Stimulated activated CD4-positive, alpha-beta T cell treated with anti-CD3 and anti-CD28 coated beads, Interleukin-4, amount 100 ng/mL, for 1 hour (primary cell): ENCODE data around the gene BTD.
"Not testable (repeated sequence)": the region's sequence is repeated elsewhere in the genome, so short reads cannot be mapped to it uniquely, and the experiment has no call there.

Experiments
- DNase-seq: peaks from one replicate; pipeline ENCODE4 v3.0.0-alpha.2; 2020

Gene BTD

GRCh38 chr3:15601399-15602145, at the start of gene BTD, which contains the start of gene HACL1:
TSS of gene BTD (plus strand) at chr3:15601745. CDS start at chr3:15635440, 33,695 bp downstream.
TSS of gene HACL1 (minus strand) at chr3:15601569. CDS start at chr3:15601463, 106 bp downstream.
- DNase-seq: peak; percentile 99

- DNase-seq: no peak
These were observed 49.6 kb upstream of the BTD start for GRCh38 chr3:15551902-15552301.

- DNase-seq: no peak
These were observed 47.8 kb upstream of the BTD start for GRCh38 chr3:15553749-15554148.

- DNase-seq: no peak
These were observed 45.0 kb upstream of the BTD start for GRCh38 chr3:15556512-15556911.

DNA sequence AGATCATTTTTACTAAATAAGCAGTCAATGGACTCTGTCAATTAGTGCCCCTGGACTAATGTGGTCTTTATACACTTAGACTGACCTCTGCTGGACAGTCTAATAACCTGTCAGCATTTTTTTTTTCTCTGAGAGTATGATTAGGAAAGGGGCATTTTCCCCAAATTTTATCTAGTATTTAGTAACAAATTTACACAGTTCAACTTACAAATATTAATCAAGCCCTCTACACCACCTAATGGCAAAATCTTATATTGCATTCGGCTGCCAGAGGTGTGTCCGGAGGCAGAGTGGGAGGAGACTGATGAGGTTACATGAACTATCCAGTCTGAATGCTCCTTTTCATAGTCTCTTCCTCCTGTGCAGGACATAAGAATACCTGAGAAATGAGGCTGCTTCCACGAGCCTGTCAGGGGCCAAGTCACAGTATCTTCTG, 44.0 kb upstream of the BTD start:
- peak; percentile 24 for DNase-seq

DNA sequence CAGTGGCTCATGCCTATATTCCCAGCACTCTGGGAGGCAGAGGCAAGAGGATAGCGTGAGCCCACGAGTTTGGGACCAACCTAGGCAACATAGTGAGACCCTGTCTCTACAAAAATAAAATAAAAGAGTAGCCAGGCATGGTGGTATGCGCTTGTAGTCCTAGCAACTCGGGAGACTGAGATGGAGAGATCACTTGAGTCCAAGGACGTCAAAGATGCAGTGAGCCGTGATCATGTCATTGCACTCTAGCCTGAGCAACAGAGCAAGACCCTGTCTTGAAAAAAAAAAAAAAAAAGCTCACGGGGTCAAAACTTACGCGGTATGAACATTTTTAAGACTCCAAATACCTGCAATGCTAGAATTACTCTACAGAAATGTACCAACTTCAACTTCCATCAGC, 43.0 kb upstream of the BTD start:
- DNase-seq: no peak

- DNase-seq: no peak
These were observed 39.0 kb upstream of the BTD start for GRCh38 chr3:15562560-15562959.

- DNase-seq: no peak
These were observed 38.4 kb upstream of the BTD start for GRCh38 chr3:15563190-15563589.

DNA sequence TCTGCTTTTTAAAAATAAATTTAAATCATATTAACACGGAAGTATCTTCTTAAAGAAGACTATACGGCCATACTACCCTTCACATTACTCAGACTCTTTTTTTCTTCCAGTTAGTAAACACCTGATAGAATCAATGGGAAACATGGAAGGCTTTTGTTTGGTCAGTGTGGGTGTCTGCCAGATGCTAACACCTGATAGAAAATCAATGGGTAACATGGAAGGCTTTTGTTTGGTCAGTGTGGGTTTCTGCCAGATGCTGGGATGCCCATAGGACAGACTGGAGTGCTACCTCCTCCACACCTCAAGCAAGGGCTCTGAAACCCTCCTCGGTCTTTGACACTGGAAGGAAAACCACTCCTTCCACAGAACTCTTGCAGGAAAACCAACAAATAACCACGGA, 29.4 kb upstream of the BTD start:
- no peak for DNase-seq

GRCh38 chr3:15575446-15575845, 26.1 kb upstream of the BTD start:
- DNase-seq: no peak

- DNase-seq: no peak
These were observed 25.1 kb upstream of the BTD start for GRCh38 chr3:15576475-15576874.

DNA sequence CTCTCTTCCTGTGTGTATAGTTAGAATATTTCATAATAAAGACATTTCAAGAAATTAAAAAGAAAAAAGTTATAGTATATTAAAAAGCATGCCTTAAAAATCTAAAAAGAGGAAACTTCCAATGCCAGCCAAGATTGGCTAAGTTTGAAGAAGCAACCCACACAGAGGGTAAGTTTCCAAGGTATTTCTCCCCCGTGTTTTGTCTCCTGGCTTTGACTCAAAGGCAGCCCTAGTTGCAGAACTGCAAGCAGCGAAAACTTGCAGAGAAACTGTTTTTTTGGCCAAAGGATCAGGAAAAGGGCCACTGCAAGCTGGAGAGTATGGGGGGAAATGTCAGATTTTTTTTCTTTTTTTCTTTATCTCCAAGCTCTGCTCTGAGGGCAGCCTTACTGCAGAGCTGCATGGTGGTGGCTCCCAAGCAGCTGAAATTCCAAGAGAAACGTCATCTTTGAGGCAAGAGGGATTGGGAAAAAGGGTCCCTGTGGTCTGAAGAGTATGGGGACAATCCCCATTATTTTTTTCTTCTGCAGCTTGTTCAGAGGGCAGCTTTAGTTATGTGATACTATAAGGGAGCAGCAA, 23.2 kb upstream of the BTD start:
- DNase-seq: no peak

GRCh38 chr3:15579051-15579450, 22.5 kb upstream of the BTD start:
- no peak for DNase-seq

GRCh38 chr3:15581471-15582394, 19.8 kb upstream of the BTD start:
- DNase-seq: no peak

GRCh38 chr3:15585111-15585845, 16.3 kb upstream of the BTD start:
- no peak for DNase-seq

DNA sequence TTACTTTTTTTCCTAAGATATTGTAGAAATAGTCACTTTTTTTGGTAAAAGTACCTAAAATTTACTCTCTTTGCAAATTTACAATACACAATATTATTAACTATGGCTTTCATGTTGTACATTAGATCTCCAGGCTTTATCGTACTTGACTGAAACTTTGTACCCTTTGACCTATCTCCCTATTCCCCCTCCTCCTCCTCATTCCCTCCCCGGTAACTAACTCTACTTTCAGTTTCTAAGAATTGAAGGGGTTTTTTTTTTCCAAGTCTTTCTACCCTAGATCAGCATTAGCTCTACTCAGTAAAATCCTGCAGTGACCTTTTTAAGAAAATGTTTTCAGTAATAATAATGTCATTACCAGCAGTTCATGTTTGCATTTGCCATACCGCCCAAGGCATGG, 10.3 kb upstream of the BTD start:
- DNase-seq: no peak

- DNase-seq: no peak
These were observed 9.6 kb upstream of the BTD start for GRCh38 chr3:15591928-15592327.

DNA sequence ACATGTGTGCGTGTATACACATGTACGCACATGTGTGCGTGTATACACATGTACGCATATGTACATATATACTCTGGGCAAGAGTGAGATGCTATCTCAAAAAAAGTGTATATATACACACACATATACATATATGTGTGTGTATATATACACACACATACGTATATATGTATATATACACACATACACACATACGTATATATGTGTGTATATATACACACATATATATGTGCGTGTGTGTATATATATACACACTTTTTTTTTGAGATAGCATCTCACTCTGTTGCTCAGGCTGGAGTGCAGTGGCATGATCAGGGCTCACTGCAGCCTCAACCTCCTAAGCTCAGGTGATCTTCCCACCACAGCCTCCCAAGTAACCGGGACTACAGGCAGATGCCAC, 8.6 kb upstream of the BTD start:
- no peak for DNase-seq

GRCh38 chr3:15595955-15596354, 5.6 kb upstream of the BTD start:
- no peak for DNase-seq

DNA sequence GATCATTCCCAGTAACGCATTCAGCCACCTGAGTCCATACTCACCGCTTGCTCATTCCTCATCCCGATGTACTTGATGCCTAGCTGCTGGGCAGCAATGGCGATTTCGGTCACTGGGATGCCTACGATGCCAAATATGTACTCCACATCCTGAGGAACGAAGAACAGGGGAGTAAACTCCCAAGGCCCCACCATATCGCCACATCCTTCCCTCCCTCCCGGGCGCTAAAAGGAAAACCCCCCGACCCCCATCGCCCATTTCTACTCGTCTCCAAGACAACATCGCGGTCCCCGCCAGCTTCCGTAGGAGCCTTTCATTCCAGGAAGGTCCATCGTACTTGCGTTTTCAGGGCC, 523 bp upstream of the BTD start:
- DNase-seq: no peak

DNA sequence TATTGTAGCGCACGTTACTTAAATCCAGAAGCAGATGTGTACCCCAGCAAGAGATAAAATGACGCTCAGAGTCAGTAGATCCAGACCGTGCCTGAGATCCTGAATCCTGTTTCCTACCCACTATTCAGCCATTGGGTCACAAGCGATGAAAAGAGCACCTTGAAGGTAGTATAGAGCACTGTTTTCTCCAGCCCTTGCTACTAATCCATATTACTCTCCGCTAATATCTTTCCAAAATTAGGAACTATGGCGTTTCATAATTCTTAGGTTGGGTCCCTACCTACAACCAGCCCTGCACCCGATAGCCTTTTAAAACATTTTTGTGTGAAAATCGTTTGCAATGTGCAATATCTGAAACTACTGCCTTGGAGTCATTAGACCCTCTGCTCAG, 596 bp downstream of the BTD start:
- no peak for DNase-seq

DNA sequence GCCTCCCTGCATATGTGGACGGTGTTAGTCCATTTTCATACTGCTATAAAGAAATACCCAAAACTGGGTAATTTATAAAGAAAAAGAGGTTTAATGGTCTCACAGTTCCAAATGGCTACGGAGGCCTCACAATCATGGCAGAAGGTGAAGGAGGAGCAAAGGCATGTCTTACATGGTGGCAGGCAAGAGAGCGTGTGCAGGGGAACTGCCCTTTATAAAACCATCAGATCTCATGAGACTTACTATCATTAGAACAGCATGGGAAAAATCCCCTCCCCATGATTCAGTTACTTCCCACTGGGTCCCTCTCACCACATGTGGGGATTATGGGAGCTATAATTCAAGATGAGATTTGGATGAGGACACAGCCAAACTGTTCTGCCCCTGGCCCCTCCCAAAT, 1.3 kb downstream of the BTD start:
- not testable (repeated sequence) for DNase-seq

GRCh38 chr3:15604584-15604983, 3.0 kb downstream of the BTD start:
- DNase-seq: not testable (repeated sequence)
